Measurements from ENCODE around the gene TLR7. TPM values are rescaled to one million over a fixed set of nuclear protein-coding genes. Genes with fewer than 3 reads are reported as not detected.
A peak's percentile ranks its signal among the peaks of the same experiment; 100 is the strongest.

The TLR7 gene
- total RNA-seq, 1 experiment from 2014 or later, result not detected

GRCh38 chrX:12896935-12897334 is 30.1 kb downstream of the TLR7 start:
- H3K9me3 Mint-ChIP-seq (ENCODE audit: unreplicated experiment), result no peaks in the 10 kb centered on the region
- H3K4me1 Mint-ChIP-seq (ENCODE audit: insufficient read depth, unreplicated experiment), result peaks cover 6% of the 10 kb centered on the region
- no peak for TF ChIP-seq CTCF (IDR thresholded peaks at IDR 0.05; ENCODE audit: unreplicated experiment)
- no peaks in the 10 kb centered on the region for H3K36me3 Mint-ChIP-seq (ENCODE audit: insufficient read depth, unreplicated experiment)
- POLR2A ChIA-PET, result no interaction called here
- no peak for DNase-seq (ENCODE audit: unreplicated experiment)
- H3K27ac Mint-ChIP-seq (ENCODE audit: low read depth, unreplicated experiment), result no peak overlapping the region
- intact Hi-C loops (cut with micrococcal nuclease), result no loop called here
- peaks cover 57% of the 10 kb centered on the region for H3K27me3 Mint-ChIP-seq (ENCODE audit: insufficient read depth, unreplicated experiment)
- no TSS peak for BruUV-seq (replicated peaks)
- no peak overlapping the region for H3K4me3 Mint-ChIP-seq (ENCODE audit: unreplicated experiment)
- CTCF ChIA-PET, result interaction anchor here (0.5 to 14.0 kb wide), 10 partner anchors 9 to 1118 kb away, joined by 3 to 147 read pairs (median 4); no protein-coding TSS in a partner anchor

GRCh38 chrX:12898073-12898472 is 31.2 kb downstream of the TLR7 start:
- no peak for TF ChIP-seq CTCF (IDR thresholded peaks at IDR 0.05; ENCODE audit: unreplicated experiment)
- no peak overlapping the region for H3K4me3 Mint-ChIP-seq (ENCODE audit: unreplicated experiment)
- peaks cover 55% of the 10 kb centered on the region for H3K27me3 Mint-ChIP-seq (ENCODE audit: insufficient read depth, unreplicated experiment)
- no TSS peak for BruUV-seq (replicated peaks)
- intact Hi-C loops (cut with micrococcal nuclease), result no loop called here
- ChIA-PET CTCF (interaction anchor here (0.6 to 14.0 kb wide), 7 partner anchors 11 to 1110 kb away, joined by 3 to 147 read pairs (median 4); no protein-coding TSS in a partner anchor), POLR2A (no interaction called here)
- no peak overlapping the region for H3K27ac Mint-ChIP-seq (ENCODE audit: low read depth, unreplicated experiment)
- H3K9me3 Mint-ChIP-seq (ENCODE audit: unreplicated experiment), result no peaks in the 10 kb centered on the region
- DNase-seq (ENCODE audit: unreplicated experiment), result no peak
- H3K4me1 Mint-ChIP-seq (ENCODE audit: insufficient read depth, unreplicated experiment), result peaks cover 8% of the 10 kb centered on the region
- no peaks in the 10 kb centered on the region for H3K36me3 Mint-ChIP-seq (ENCODE audit: insufficient read depth, unreplicated experiment)

GRCh38 chrX:12899506-12899905 is 32.6 kb downstream of the TLR7 start:
- Mint-ChIP-seq H3K4me1 (ENCODE audit: insufficient read depth, unreplicated experiment) (peaks cover 8% of the 10 kb centered on the region), H3K27ac (ENCODE audit: low read depth, unreplicated experiment) (no peak overlapping the region), H3K36me3 (ENCODE audit: insufficient read depth, unreplicated experiment) (no peaks in the 10 kb centered on the region), H3K27me3 (ENCODE audit: insufficient read depth, unreplicated experiment) (peaks cover 55% of the 10 kb centered on the region), H3K9me3 (ENCODE audit: unreplicated experiment) (no peaks in the 10 kb centered on the region), H3K4me3 (ENCODE audit: unreplicated experiment) (no peak overlapping the region)
- POLR2A ChIA-PET, result no interaction called here
- no peak for TF ChIP-seq CTCF (IDR thresholded peaks at IDR 0.05; ENCODE audit: unreplicated experiment)
- CTCF ChIA-PET, result interaction anchor here (0.5 to 14.0 kb wide), 8 partner anchors 9 to 1764 kb away, joined by 3 to 147 read pairs (median 3); partner anchors contain the start of gene PRPS2
- DNase-seq (ENCODE audit: unreplicated experiment), result no peak
- no TSS peak for BruUV-seq (replicated peaks)
- intact Hi-C loops (cut with micrococcal nuclease), result no loop called here

GRCh38 chrX:12901486-12901885 is 34.6 kb downstream of the TLR7 start:
- no TSS peak for BruUV-seq (replicated peaks)
- ChIA-PET POLR2A (no interaction called here), CTCF (interaction anchor here (0.5 to 14.0 kb wide), 17 partner anchors 11 to 856 kb away, joined by 3 to 147 read pairs (median 3); partner anchors contain the start of gene PRPS2)
- Mint-ChIP-seq H3K4me3 (ENCODE audit: unreplicated experiment) (no peak overlapping the region), H3K27me3 (ENCODE audit: insufficient read depth, unreplicated experiment) (peaks cover 54% of the 10 kb centered on the region), H3K9me3 (ENCODE audit: unreplicated experiment) (no peaks in the 10 kb centered on the region), H3K4me1 (ENCODE audit: insufficient read depth, unreplicated experiment) (peaks cover 8% of the 10 kb centered on the region), H3K36me3 (ENCODE audit: insufficient read depth, unreplicated experiment) (no peaks in the 10 kb centered on the region), H3K27ac (ENCODE audit: low read depth, unreplicated experiment) (no peak overlapping the region)
- peak; percentile 76 for DNase-seq (ENCODE audit: unreplicated experiment)
- peak; percentile 68 for TF ChIP-seq CTCF (IDR thresholded peaks at IDR 0.05; ENCODE audit: unreplicated experiment)
- intact Hi-C loops (cut with micrococcal nuclease), result loop anchor here (2.0 to 5.0 kb wide), 2 partner anchors 587 to 819 kb away; no protein-coding TSS in a partner anchor

Measured in MCF 10A (cell line).